IMR-90 (cell line): ENCODE measurements around the gene DESI2. TPM values are rescaled to one million over a fixed set of nuclear protein-coding genes. Genes with fewer than 3 reads are reported as not detected.
"Not testable (repeated sequence)": the region's sequence is repeated elsewhere in the genome, so short reads cannot be mapped to it uniquely, and the experiment has no call there.

Source experiments
- ATAC-seq: fragments of 200-7000 bp; cut with Tn5 transposase; 2 replicates; pipeline ENCODE4 v1.9.1; 2020; ENCODE audit warnings: low read depth, mild to moderate bottlenecking, moderate library complexity
- BruUV-seq: library from RNA; stranded (reverse); fragments of 400-500 nt; replicated peaks from 2 replicates; lab custom pipeline; 2021; lab: Mats Ljungman, UMichigan
- CTCF ChIA-PET: fragments of 300-600 bp; formaldehyde crosslinking; extraction: SDS; loops from one replicate; lab custom pipeline; 2021; ENCODE audit warnings: antibody characterized with exemption; lab: Yijun Ruan, JAX
- POLR2A ChIA-PET: fragments of 300-600 bp; sonication (Branson Sonifier 250); formaldehyde crosslinking; loops from one replicate; lab custom pipeline; 2022; ENCODE audit warnings: antibody characterized with exemption; ENCODE audit not compliant: unreplicated experiment; lab: Charles Lee
- DNase-seq: peaks from one replicate; pipeline ENCODE4 v3.0.0; 2013
- H2AFZ ChIP-seq: replicated peaks from 2 replicates; pipeline ENCODE3; 2013; ENCODE audit warnings: low read length, mild to moderate bottlenecking; ENCODE audit not compliant: poor library complexity
- H2AK5ac ChIP-seq: 2 replicates; pipeline ENCODE4 v1.6.1; 2013; ENCODE audit warnings: low read depth, low read length, inconsistent platforms
- H2AK9ac ChIP-seq: replicated peaks from 2 replicates; pipeline ENCODE3; 2013; ENCODE audit warnings: mild to moderate bottlenecking, low read depth, low read length, moderate library complexity; ENCODE audit not compliant: poor library complexity
- H2BK120ac ChIP-seq: 2 replicates; pipeline ENCODE4 v1.6.1; 2013; ENCODE audit warnings: low read depth, low read length, inconsistent platforms
- H2BK15ac ChIP-seq: 3 replicates; pipeline ENCODE4 v1.6.1; 2013; ENCODE audit warnings: low read depth, low read length, inconsistent platforms
- H2BK20ac ChIP-seq: 2 replicates; pipeline ENCODE4 v1.6.1; 2013; ENCODE audit warnings: low read depth, mild to moderate bottlenecking, inconsistent platforms, low read length, moderate library complexity
- H2BK5ac ChIP-seq: 2 replicates; pipeline ENCODE4 v1.6.1; 2013; ENCODE audit warnings: mild to moderate bottlenecking, low read depth, low read length, inconsistent platforms; ENCODE audit not compliant: poor library complexity, severe bottlenecking
- H3K14ac ChIP-seq: replicated peaks from 2 replicates; pipeline ENCODE4 v1.6.1; 2013; ENCODE audit warnings: low read depth, low read length, inconsistent platforms
- H3K18ac ChIP-seq: 2 replicates; pipeline ENCODE4 v1.6.1; 2013; ENCODE audit warnings: low read depth, low read length, control low read depth
- H3K23ac ChIP-seq: 2 replicates; pipeline ENCODE4 v1.6.1; 2013; ENCODE audit warnings: low read depth, low read length, inconsistent platforms
- H3K27ac ChIP-seq: 2 replicates; pipeline ENCODE4 v1.5.1; 2013; ENCODE audit warnings: mild to moderate bottlenecking, control low read depth, low read length; ENCODE audit not compliant: insufficient read depth
- H3K27me3 ChIP-seq: 2 replicates; pipeline ENCODE4 v1.6.1; 2013; ENCODE audit warnings: low read length; ENCODE audit not compliant: control insufficient read depth, insufficient read depth
- H3K36me3 ChIP-seq: 2 replicates; pipeline ENCODE4 v1.6.1; 2013; ENCODE audit warnings: low read length, mixed read lengths; ENCODE audit not compliant: control insufficient read depth, insufficient read depth
- H3K4ac ChIP-seq: 2 replicates; pipeline ENCODE4 v1.6.1; 2013; ENCODE audit warnings: low read depth, low read length, inconsistent platforms
- H3K4me1 ChIP-seq: 2 replicates; pipeline ENCODE4 v1.6.1; 2013; ENCODE audit warnings: low read length, mixed read lengths; ENCODE audit not compliant: control insufficient read depth, insufficient read depth
- H3K4me2 ChIP-seq: 2 replicates; pipeline ENCODE4 v1.6.1; 2013; ENCODE audit warnings: low read depth, mild to moderate bottlenecking, control low read depth, low read length, moderate library complexity
- H3K4me3 ChIP-seq: 2 replicates; pipeline ENCODE4 v1.5.1; 2013; ENCODE audit warnings: low read depth, mild to moderate bottlenecking, control low read depth, low read length, moderate library complexity; ENCODE audit not compliant: insufficient read depth
- H3K56ac ChIP-seq: 2 replicates; pipeline ENCODE4 v1.6.1; 2013; ENCODE audit warnings: low read length, inconsistent platforms; ENCODE audit not compliant: insufficient read depth; ENCODE audit errors: extremely low read depth
- H3K79me1 ChIP-seq, 2 experiments: 2 replicates each; pipeline ENCODE4 v1.6.1; 2013; ENCODE audit warnings: low read length in 2 of 2, inconsistent platforms in 1 of 2, low read depth in 1 of 2
- H3K9ac ChIP-seq: 2 replicates; pipeline ENCODE4 v1.6.1; 2013; ENCODE audit warnings: low read depth, low read length, control low read depth
- H3K9me1 ChIP-seq: 2 replicates; pipeline ENCODE4 v1.6.1; 2013; ENCODE audit warnings: low read length, inconsistent platforms; ENCODE audit not compliant: insufficient read depth
- H3K9me3 ChIP-seq: 2 replicates; pipeline ENCODE4 v1.6.1; 2013; ENCODE audit warnings: low read length; ENCODE audit not compliant: control insufficient read depth, insufficient read depth
- H4K20me1 ChIP-seq: 2 replicates; pipeline ENCODE4 v1.6.1; 2013; ENCODE audit warnings: low read length, inconsistent platforms; ENCODE audit not compliant: insufficient read depth
- H4K5ac ChIP-seq: 2 replicates; pipeline ENCODE4 v1.6.1; 2013; ENCODE audit warnings: mild to moderate bottlenecking, low read depth, low read length, control low read depth
- H4K8ac ChIP-seq, 2 experiments: 2 replicates each; pipeline ENCODE4 v1.6.1; 2013; ENCODE audit warnings: low read depth in 2 of 2, low read length in 2 of 2, control low read depth in 1 of 2, inconsistent platforms in 1 of 2
- H4K91ac ChIP-seq: 2 replicates; pipeline ENCODE4 v1.6.1; 2013; ENCODE audit warnings: low read depth, low read length, inconsistent platforms; ENCODE audit not compliant: insufficient read depth
- WGBS, 2 experiments: methylation state at CpG; one replicate each; pipeline versions ENCODE4 v1.1.5 to v1.1.7; 2013; ENCODE audit warnings: missing lambda C conversion rate in 2 of 2; ENCODE audit not compliant: insufficient read length in 1 of 2; ENCODE audit errors: extremely low coverage in 2 of 2; 5-methylcytosine and 5-hydroxymethylcytosine counted together
- dilution Hi-C: fragments of 300-500 bp; cut with HindIII; formaldehyde crosslinking; loops from one replicate; pipeline ENCODE4 v1.14.3; 2018; ENCODE audit warnings: low sequenced_read_pairs; ENCODE audit not compliant: unreplicated experiment
- in situ Hi-C: fragments of 300-500 bp; cut with MboI; formaldehyde crosslinking; loops from 3 replicates; pipeline ENCODE4 v1.14.3; 2019; ENCODE audit warnings: low sequenced_read_pairs, inconsistent platforms, mixed read lengths
- intact Hi-C: fragments of 100-400 bp; cut with micrococcal nuclease; formaldehyde crosslinking; loops from 2 replicates; pipeline ENCODE4 v1.10.0; 2022
- polyA plus RNA-seq, 3 experiments: library from polyadenylated mRNA; depleted of rRNA; stranded (reverse); fragments of >200 nt; gene quantifications; 2 replicates each; pipeline ENCODE4 v1.2.3, GENCODE V29; 2012; ENCODE audit warnings: low replicate concordance in 1 of 3
- total RNA-seq: library from RNA; depleted of rRNA; stranded (reverse); fragments of >200 nt; gene quantifications from 2 replicates; pipeline ENCODE4 v1.2.3, GENCODE V29; 2012

Gene DESI2
- total and polyA plus RNA-seq, 2 of the 4 experiments (the other 2 are of a cell fraction) = 19.0 to 43.6 TPM

DNA sequence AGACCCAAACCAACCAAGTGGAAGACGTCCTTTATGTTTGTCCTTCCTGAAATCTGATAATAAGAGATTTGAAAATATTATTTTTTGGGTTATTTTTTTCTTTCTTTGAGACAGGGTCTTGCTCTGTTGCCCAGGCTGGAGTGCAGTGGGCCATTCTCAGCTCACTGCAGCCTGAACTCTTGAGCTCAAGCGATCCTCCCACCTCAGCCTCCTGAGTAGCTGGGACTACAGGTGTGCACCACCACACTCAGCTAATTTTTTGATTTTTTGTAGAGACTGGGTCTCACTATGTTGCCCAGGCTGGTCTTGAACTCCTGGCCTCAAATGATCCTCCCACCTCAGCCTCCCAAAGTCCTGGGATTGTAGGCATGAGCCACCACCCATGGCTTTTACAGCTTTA is 86.2 kb downstream of the DESI2 start:
- H3K18ac ChIP-seq, DNase-seq, H3K56ac ChIP-seq, H3K9me1 ChIP-seq, H3K4ac ChIP-seq, H2AFZ ChIP-seq, H3K23ac ChIP-seq, H3K36me3 ChIP-seq, H3K14ac ChIP-seq, in situ Hi-C loops, H3K4me1 ChIP-seq, intact Hi-C loops, BruUV-seq, H2BK20ac ChIP-seq, ATAC-seq, H4K91ac ChIP-seq, H3K79me1 ChIP-seq, H2BK15ac ChIP-seq, H3K27ac ChIP-seq, H3K4me3 ChIP-seq, H2BK120ac ChIP-seq, H3K27me3 ChIP-seq, H3K4me2 ChIP-seq, H4K5ac ChIP-seq, POLR2A ChIA-PET, H4K8ac ChIP-seq, H2BK5ac ChIP-seq, dilution Hi-C loops, H3K9ac ChIP-seq, H4K20me1 ChIP-seq, CTCF ChIA-PET, H2AK9ac ChIP-seq, H2AK5ac ChIP-seq, H3K9me3 ChIP-seq: not testable (repeated sequence)
- WGBS, 2 experiments = no CpG with 5 or more reads among the region's 2 CpGs

DNA sequence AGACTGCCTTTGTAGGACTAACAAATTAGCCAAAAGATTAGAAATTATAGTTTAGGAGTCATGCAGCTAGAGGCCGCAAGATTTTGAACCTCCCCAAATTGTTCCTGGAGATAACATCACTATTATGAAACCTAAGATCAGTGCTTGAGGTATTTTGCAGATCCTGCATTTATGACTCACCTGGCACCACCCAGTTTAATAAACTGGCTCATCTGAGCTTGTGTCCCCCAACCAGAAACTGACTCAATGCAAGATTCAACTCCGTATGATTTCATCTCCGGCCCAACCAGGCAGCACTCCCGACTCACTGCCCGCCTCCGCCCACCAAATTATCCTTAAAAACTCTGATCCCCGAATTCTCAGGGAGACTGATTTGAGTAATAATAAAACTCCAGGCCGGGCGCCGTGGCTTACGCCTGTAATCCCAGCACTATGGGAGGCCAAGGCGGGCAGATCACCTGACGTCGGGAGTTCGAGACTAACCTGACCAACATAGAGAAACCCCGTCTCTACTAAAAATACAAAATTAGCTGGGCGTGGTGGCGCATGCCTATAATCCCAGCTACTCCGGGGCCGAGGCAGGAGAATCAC is 87.2 kb downstream of the DESI2 start:
- H2BK15ac ChIP-seq, H3K9ac ChIP-seq, CTCF ChIA-PET, H3K4me2 ChIP-seq, H2BK5ac ChIP-seq, in situ Hi-C loops, H3K4ac ChIP-seq, H2BK120ac ChIP-seq, H4K8ac ChIP-seq, H4K91ac ChIP-seq, ATAC-seq, H3K23ac ChIP-seq, H3K56ac ChIP-seq, H3K36me3 ChIP-seq, H3K9me1 ChIP-seq, H2AFZ ChIP-seq, H2AK9ac ChIP-seq, dilution Hi-C loops, intact Hi-C loops, H3K18ac ChIP-seq, H2BK20ac ChIP-seq, H3K79me1 ChIP-seq, H2AK5ac ChIP-seq, H4K20me1 ChIP-seq, BruUV-seq, H4K5ac ChIP-seq, H3K27ac ChIP-seq, H3K9me3 ChIP-seq, H3K4me1 ChIP-seq, H3K14ac ChIP-seq, POLR2A ChIA-PET, H3K27me3 ChIP-seq, H3K4me3 ChIP-seq: not testable (repeated sequence)
- WGBS, 2 experiments = 96% methylated on average over 5 of the region's 20 CpGs; no CpG with 5 or more reads in 1 of the 2 experiments
- peak; percentile 21 for DNase-seq
